GM23338 (cell line): ENCODE results near the gene OR4C45. TPM values are rescaled to one million over a fixed set of nuclear protein-coding genes. Genes with fewer than 3 reads are reported as not detected.

Experiments
- polyA plus RNA-seq: library from polyadenylated mRNA; unstranded; fragments of >200 nt; fragmentation: Nextera tagmentation; extraction: Ambion mirVana; gene quantifications from 2 replicates; pipeline ENCODE4 v1.2.1, GENCODE V29; 2016
- total RNA-seq: library from RNA; depleted of rRNA; stranded (reverse); fragments of >200 nt; shearing (Covaris generic); gene quantifications from 2 replicates; pipeline ENCODE4 v1.2.3, GENCODE V29; 2014; rRNA removed

OR4C45 gene
- total and polyA plus RNA-seq, 2 experiments from 2014 or later = not detected

Other genes starting within 250 kb of the OR4C45 start
- not detected in 2 replicates for gene OR4C13, start 80.5 kb upstream of the OR4C45 start, total RNA-seq
- gene OR4C13, start 80.5 kb upstream of the OR4C45 start, polyA plus RNA-seq = not detected in 2 replicates
- not detected in 2 replicates for gene OR4C12, start 50.3 kb upstream of the OR4C45 start, total RNA-seq
- gene OR4C12, start 50.3 kb upstream of the OR4C45 start, polyA plus RNA-seq = not detected in 2 replicates